GM18867 (cell line): ENCODE results near the gene SH3RF3.

Source experiments
- ATAC-seq: cut with Tn5 transposase; IDR thresholded peaks from one replicate; pipeline ENCODE4 v1.9.1; 2021; ENCODE audit warnings: mild to moderate bottlenecking, moderate library complexity; ENCODE audit not compliant: unreplicated experiment

SH3RF3 gene

GRCh38 chr2:109383505-109384307 lies 254.7 kb downstream of the SH3RF3 start:
- no peak for ATAC-seq

- no peak for ATAC-seq
These were observed 255.6 kb downstream of the SH3RF3 start for GRCh38 chr2:109384308-109385271.

GRCh38 chr2:109385506-109385905 lies 256.5 kb downstream of the SH3RF3 start:
- no peak for ATAC-seq

DNA sequence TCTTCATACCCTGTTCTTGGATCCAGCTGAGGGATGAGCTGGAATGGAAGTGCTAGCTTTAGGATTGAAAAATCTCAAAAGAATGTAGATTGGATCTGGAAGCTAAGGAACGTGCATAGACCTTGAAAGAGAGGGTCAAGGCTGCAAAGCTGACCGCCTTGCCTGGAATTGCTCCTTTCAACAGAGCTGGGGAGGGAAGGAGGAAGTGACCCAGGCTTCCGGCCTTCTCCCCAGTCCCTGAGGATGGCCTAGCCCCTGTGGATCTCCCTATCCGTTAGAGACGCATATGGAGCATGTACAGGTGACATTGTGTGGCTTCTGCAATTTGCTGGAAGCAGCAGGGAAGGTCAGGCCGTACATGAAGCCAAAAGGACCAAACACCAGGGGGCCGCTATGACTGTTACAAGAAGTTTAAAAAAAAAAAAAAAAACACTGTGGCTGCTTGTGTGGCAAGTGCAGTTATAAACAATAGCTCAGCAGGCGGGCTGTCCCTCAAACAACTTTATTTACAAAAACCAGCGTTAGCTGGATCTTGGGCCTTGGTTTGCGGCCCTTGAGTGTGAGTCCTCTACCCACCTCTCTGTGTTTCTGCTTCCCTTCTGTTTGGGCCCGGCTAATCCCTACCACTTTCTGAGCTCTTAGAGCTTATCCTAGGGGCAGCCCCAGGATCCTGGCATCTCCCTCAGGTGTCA lies 257.1 kb downstream of the SH3RF3 start:
- ATAC-seq, result no peak

GRCh38 chr2:109387221-109387735 lies 258.3 kb downstream of the SH3RF3 start:
- ATAC-seq, result no peak

DNA sequence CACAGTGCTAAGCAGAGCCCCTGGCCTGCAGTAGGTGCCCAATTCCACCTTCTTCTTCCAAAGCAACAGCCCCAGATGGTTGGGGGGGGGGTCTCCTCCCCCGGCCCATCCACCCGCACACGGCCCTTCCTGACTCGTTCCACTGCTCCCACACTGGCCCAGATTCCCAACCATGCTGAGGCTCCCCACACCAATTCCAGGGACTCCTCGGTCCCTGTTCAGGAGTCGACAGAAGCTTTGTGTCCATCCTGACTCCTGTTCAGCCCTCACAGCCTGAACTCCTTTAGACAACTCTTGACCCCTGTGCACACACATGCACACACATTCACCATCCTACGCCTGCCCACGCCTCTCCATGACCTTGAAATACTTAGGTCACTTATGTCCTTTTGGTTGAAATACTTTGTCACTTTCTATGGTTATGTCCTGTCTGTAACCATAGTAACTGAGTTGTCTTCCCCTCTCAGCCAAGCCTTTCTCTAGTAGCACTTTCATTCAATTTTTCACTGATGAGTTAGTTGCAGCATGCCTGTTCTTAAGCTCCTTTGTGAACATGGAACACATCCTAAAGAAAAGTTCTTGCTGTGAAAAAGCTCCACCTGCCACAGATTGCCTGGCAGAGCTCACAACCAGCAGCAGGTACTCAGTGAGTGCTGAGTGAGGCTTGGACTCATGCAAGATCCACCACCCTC lies 258.9 kb downstream of the SH3RF3 start:
- ATAC-seq, result no peak

- ATAC-seq, result no peak
These were observed 262.2 kb downstream of the SH3RF3 start for GRCh38 chr2:109391243-109391642.

DNA sequence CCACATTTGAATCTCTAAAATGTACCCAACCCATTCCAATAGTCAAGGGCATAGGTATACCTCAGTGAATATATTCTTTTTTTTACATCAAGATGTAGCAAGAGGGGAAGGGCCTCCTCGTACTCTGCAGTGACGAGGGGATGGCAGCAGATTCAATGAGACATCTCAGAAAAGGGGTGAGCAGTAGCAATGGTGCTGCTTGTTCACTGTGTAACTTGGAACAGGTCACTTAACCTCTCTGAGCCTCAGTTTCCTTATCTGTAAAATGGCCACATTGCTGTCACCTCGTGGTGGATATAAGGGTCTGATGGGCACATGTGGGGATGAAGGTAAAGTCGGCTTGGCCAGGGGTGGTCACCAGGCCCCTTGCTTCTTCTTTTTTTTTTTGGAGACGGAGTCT lies 263.1 kb downstream of the SH3RF3 start:
- ATAC-seq, result no peak

GRCh38 chr2:109392816-109393661 lies 264.0 kb downstream of the SH3RF3 start:
- no peak for ATAC-seq

DNA sequence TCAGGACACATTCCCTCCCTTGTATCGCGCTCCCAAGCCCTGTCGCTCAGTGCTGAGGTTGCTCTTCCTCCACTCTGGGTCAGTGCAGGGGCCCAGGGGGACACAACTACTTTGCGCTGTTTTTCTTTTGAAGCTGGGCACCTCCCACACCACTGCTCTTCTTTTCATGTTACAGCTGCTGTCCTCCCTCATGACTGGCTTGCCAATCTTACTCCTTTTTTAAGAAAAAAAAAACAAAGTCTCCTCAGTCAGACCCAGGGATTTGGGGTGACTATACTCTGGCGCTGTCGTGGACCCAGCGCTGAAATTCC lies 264.6 kb downstream of the SH3RF3 start:
- no peak for ATAC-seq

DNA sequence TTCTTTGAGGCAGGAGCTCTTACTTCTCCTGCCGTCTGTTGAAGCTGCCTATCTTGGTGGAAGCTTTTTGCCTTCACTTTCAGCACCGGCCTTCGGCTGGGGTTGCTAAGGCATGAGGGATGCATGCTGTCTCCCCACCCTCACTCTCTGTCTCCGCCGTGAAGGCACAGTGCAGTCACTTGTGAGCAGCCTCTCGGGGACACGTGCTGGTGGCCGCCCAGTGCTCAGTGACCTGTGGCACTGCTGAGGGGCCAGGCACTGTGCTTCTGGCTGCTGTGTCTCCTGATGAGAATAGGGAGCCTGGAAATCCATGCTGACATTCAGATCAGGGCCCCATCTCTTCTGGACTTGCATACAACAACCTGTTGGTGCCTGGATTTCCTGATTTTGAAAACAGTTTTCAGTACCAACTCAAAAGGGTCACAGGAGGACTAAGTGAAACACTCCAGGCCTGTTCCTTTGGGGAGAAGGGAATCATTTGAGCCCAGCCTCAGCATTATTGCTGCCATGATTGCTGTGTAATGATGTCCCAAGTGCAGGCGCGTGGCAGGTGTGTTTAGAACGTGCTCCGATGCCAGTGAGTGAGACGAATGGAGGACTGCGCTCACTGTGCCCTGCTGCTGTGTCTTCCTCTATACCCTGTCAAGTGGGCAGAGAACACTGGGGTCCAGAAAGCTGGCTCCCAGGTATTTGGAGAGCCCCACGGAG lies 266.6 kb downstream of the SH3RF3 start:
- ATAC-seq, result no peak

GRCh38 chr2:109396202-109397180 lies 267.5 kb downstream of the SH3RF3 start:
- no peak for ATAC-seq

DNA sequence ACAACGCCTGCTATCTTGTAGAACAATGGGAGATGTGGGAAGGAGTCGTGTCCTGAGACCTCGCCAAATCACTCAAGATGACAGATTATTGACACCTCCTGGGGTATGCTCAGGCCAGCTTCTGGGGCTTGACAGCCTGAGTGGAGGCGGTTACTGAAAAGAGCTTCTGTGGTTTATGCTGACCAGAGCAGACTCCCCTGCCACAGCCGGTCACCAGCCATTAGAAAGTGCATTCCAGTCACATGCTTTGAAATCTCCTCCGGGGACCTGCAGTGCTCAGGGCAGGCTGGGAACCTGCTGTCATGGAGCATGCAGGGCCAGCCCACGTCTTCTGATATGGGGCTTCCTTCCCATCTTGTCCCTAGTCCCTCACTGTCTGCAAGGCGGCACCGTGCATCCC lies 268.9 kb downstream of the SH3RF3 start:
- no peak for ATAC-seq

DNA sequence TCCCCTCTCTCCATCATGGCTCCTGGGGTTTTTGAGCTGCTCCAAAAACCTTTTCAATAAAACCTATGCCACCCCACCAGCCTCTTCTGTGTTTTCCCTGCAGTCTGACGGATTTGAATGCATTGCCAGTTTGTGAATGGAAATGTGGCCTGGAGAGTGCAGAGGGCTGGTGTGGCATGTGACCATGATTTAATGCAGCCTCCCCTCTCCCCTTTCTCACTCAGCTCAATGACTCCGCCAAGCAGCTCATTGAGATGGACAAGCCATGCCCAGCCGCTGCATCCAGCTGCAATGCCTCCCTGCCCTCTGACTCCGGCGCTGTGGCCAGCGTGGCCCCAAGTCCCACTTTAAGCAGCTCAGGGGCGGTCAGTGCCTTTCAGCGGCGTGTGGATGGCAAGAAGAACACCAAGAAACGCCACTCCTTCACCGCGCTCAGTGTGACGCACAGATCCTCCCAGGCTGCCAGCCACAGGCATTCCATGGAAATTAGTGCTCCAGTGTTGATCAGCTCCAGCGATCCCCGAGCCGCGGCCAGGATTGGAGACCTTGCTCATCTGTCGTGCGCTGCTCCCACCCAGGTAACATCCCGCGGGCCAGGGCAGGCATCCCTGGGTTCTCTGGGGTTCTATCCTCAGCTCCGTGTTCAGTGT lies 269.5 kb downstream of the SH3RF3 start:
- ATAC-seq, result no peak

- ATAC-seq, result no peak
These were observed 270.1 kb downstream of the SH3RF3 start for GRCh38 chr2:109399066-109399465.

- no peak for ATAC-seq
These were observed 271.1 kb downstream of the SH3RF3 start for GRCh38 chr2:109400102-109400501.

DNA sequence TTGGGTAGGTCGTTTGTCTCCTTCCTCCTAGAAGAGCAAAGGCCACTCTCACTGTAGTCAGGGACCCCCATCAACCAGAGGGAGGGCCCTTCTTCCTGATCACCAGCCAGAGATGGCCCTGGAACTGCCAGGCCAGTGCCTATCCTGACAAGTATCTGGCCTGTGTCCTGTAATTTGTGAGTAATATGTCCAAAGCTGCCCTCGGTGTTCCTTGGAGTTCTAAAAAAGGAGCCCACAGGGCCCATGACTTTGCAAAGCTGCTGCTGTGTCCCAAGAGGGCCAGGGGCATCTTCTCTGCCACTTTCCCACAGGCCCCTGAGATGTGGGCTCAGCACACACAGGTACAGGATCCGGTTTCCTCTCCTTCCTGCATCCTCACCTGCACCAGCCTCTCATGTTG lies 272.4 kb downstream of the SH3RF3 start:
- no peak for ATAC-seq
